NCI-H226 (cell line): ENCODE measurements around the gene OMP.

ENCODE experiments used
- DNase-seq: peaks from one replicate; pipeline ENCODE4 v3.0.0-alpha.2; 2015

Gene OMP

DNA sequence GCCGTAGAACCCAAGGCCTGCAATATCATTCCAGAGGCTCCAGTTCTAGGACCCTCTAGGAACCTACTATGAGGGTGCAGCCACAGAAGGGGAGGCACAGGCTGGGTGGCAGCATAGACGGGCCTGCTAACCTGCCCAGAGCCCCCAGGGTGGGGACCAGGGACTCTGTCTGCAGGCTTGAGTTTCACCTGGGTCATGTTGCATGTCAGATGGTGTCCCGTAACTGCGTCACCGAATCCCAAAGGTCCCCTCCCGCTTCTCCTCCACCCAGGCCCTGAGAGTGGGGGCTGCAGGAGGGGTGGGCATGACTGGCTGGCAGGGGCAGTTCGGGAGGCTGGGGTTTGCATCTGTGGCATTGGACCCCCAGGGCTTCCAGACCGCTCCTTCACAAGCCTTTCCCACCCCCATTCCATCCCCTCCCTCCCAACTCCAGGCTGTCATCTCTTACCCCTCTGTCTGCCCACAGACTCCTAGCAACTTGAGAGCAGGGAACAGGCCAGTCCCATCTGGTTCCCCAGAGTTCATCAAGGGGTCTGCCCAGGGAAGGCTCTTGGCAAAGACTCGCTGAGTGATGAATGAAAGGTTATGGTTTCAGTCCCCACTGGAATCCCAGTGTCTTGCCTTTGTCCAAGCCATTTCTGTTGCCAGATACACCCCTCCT, 41.7 kb downstream of the OMP start:
- no peak for DNase-seq

DNA sequence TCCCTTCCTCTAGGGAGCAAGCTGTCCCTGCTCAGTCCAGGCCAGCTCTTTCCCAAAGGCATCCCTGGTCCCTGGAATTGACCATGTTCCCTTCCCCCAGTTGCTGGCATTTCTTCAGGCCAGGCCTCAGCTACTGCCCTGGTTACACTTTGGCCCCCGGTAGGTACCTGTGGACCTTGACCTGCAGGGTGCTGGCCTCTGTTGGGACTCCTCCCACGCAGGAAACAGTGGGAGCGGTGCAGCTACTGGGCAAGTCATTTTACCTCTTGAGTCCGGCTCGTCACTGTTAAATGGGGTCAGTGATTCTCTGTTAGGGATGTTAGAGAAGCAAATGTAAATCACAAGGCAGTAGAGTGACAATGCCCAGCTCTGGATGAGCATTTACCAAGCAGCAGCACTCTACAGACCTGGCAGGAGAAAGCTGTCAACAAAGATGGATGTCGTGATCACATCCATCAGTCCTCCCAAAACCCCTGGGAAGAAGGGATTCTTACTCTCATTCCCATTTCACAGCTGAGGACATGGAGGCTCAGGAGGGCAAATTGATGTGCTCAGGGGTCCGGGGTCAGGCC, 42.3 kb downstream of the OMP start:
- no peak for DNase-seq

DNA sequence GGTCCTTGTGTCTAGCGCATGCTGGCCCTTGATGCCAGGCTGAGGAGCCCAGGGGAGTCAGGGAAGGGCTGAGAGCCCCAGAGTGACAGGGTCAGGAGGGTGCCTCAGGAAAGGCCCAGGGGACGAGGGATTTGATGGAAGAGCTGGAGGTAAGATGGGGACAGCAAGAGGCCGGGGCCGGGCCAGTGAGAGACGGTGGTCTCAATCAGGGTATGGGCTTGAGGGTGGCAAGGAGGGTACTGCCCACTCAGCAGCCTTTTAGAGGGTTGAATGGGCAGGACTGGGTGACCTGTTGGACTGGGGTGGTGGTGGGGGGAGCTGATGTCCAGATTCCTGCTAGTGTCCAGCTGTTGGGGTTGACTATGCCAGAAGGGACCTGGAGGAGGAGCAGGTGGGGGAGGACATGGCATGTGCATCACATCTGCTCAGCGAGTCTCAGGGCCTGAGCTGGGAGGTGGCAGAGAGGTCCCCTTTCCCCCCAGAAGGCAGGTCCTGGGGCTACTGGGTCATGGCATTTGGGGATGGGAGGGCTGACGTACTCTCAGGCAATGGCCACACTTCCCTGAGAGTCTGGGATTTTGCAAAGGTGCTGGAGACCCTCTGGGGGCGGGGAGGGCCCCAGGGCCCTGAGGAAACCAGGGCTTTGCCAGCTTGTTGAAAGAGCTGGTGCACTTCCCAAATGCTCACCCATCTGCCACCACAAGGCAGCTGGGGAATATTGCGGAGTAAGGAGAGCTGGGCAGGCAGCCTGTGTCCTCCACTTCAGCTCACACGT, 43.8 kb downstream of the OMP start:
- DNase-seq = no peak

DNA sequence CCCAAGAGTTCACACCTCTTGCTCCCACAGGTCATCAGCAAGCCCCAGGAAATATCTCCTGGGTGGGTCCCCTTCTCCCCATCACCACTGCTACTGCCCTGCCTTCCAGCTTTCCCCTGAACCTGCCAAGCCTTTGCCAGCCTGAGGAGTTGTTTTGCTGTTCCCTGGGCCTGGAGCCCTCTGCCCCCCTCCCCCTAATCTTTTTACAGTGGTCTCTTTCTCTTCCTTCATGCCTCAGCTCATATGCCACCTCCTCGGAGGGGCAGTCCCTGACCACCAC, 44.3 kb downstream of the OMP start:
- no peak for DNase-seq

DNA sequence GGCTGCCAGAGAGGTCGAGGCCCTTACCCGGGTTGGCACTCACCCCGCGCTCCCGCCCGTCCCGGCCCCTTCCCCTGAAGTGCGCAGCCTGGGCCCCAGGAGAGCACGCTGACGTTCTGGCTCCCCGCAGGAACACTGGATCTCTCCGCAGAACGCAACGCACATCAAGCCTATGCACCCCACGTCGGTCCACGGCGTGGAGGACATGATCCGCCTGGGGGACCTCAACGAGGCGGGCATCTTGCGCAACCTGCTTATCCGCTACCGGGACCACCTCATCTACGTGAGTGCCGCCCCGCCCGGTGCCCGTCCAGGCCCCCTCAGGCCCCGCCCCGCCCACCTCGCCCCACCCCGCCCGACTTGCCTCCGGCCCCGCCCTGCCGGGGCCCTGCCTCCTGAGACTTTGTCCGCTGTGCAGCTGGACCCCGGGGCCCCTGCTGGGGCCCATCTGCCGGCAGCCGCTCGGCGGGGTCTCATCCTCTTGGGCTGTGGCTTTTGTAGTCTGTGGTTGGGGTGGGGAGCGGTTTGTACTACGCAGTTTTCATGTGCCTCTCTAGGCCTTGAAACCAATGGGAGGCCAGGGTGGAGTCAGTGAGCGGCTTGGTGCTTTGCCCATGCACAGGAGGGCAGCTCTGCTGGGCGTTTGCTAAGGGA, 45.2 kb downstream of the OMP start:
- no peak for DNase-seq

DNA sequence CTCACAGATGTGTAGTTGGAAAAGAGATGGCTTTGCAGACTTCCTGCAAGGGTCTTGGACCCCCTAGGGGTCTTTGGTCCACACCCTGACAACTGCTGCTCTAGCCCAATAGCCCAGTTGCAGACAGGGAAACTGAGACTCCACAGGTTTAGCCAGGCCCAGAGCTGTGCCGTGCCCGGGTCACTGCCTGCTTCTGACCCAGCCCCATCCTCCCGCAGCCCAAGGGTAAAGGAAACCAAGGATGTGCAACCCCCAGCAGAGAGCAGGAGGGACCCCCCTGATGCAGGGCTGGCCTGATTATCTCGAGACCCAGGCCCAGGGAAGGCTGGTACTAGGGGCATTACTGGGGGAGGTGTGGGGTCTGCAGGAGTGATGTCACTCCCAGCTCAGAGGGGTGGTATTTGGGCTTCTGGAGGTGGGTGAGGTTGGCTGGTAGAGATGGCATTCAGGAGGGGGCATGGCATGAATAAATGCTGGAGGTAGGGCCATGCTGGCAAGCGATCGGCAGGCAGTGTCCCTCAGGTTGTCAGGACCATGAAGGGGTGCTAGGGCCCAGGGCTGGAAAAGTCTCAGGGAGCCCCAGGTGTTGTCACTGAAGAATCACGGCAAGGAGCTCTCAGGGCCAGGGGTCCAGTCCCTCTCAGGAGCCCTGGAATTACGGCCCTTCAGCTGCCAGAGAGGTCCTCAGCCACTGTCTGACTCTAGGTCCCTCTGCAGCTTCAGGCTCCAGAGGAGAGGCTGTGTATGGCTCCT, 46.5 kb downstream of the OMP start:
- DNase-seq = no peak

DNA sequence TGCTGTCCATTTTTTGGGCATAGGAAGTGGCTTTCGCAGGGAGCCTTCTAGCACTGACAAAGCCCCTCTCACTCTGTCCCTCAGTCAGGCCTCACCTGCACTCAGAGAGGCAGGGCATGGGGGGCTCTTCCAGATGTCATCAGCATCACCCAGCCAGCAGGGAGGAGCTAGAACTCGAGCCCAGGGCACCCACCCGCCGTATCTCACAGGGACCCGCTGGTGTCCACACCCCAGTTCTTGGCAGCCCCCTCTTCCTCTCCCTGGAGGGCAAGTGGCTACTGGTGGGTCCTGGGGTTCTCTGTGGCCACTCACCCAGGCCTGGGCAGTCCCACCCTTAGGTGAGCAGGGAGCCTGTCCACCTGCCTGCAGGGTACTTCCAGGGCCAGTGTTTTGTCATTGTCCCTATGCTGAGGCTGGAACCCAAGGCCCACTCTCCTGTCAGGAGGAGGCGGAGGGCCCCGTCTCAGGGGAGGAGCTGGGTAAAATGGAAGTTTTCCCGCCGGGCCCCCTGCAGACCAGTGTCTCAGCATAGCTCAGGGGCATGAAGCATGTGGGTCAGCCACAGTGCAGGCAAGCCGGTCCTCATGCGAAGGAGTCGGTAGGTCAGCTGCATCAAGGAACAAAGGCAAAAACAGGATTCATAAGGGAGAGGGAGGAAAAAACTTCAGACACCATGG, 47.2 kb downstream of the OMP start:
- DNase-seq = no peak

DNA sequence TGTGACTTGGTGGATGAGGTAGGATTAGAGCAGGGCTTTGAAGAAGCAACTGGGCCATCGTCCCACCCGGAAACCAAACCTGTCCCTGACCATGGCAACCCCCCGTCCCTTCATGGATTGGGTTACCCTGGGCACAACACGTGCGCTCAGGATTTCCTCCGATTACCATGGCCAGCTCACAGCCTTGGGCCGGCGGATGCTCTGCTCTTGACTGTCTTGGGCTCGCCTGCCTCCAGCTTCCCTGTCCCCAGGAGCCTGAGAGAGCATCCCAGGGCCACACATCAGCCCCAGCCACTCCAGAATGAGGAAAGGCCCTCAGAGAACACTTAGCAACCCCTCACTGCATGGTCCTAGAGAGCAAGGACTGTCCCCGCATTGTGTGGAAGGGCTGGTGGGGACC, 48.2 kb downstream of the OMP start:
- no peak for DNase-seq

DNA sequence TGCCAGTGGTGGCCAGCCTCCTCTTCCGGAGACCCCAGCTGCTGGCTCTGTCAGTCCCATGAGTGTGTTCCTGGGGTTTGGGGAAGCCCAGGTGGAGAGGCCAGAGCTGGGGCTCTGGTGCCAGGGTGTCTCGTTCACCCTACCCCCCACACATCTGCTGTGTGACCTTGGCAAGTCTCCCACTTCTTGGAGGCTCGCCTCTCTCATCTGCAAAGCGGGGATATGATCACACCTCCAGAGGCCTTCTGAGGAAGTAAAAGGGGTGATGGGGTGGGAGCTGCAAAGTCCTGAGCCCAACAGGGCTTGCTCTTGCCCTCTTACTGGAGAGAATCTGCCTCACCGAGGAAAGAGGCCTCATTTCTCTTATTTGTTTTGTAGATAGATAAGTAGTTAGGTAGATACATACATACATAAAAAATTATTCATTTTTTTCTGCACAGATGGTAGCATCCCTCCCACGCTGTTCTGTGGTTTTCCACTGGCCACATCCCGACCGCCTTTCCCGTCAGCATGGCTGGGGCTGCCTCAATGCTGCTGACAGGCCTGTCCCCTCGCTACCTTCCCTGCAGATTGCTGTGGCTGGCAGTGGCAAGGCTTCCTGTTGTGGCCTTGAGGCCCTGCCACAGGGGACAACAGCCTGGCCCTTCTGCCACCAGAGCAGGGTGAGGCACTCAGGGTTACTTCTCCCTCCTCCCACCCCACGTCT, 49.3 kb downstream of the OMP start:
- DNase-seq = no peak

DNA sequence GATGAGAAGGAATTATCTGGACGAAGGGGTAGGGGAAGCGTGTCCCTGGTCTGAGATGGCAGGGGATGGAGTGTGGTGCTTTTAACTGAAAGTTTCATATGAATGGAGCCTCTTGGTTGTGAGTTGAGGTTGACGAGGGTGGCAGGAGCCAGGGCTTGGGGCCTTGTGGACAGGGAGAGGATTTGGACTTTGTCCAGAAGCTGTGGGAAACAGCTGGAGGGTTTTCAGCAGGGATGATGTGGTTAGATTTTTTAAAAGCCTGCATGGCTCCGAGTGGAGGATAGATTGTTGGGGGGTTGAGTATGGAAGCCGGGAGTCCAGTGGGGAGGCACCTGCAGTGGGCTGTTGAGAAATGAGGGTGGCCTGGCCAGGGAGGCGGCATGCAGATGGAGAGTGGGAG, 50.2 kb downstream of the OMP start:
- DNase-seq = no peak
